ENCODE data around the gene DNAH2. TPM values are rescaled to one million over a fixed set of nuclear protein-coding genes. Genes with fewer than 3 reads are reported as not detected.
A peak's percentile ranks its signal among the peaks of the same experiment; 100 is the strongest.
"Not testable (repeated sequence)": the region's sequence is repeated elsewhere in the genome, so short reads cannot be mapped to it uniquely, and the experiment has no call there.

DNAH2 gene
- total and polyA plus RNA-seq, 9 of the 15 experiments (the other 6 are each of a cell fraction or from before 2014, with no cell fraction given): 0.03 TPM; not detected in 8

GRCh38 chr17:7809791-7810343, 92.3 kb downstream of the DNAH2 start:
- H3K9me3 ChIP-seq (replicated peaks; ENCODE audit: control insufficient read depth, insufficient read depth, low read depth, low read length); H3K4me1 ChIP-seq (replicated peaks in 1 of 2; ENCODE audit: control insufficient read depth in 2 of 2, insufficient read depth in 2 of 2, low read length in 2 of 2); CTCF ChIA-PET (ENCODE audit: low intra/inter-chr PET ratio); FAIRE-seq; DNase-seq (ENCODE audit: extremely low read depth in 1 of 4, low spot score in 3 of 4); H4K20me1 ChIP-seq (replicated peaks; ENCODE audit: control insufficient read depth, insufficient read depth, low read length); in situ Hi-C loops (cut with MboI); H2AFZ ChIP-seq (ENCODE audit: low read depth, low read length); H3K27ac ChIP-seq (ENCODE audit: extremely low read depth, low read depth, low read length); H3K9ac ChIP-seq (ENCODE audit: insufficient read depth in 1 of 2, low read depth in 2 of 2, low read length in 2 of 2); intact Hi-C loops (cut with micrococcal nuclease); H3K9me1 ChIP-seq (ENCODE audit: control insufficient read depth, insufficient read depth, low read length); H3K79me2 ChIP-seq (ENCODE audit: control insufficient read depth, insufficient read depth, low read length); H3K4me2 ChIP-seq (ENCODE audit: insufficient read depth, low read length); H3K4me3 ChIP-seq; ATAC-seq; H3K36me3 ChIP-seq (ENCODE audit: control insufficient read depth, insufficient read depth, low read length); BruUV-seq (replicated peaks): not testable (repeated sequence)
- peaks cover 5 to 28% of the 10 kb centered on the region in 2 experiments; a peak in 4 of 5 replicates for H3K27me3 ChIP-seq (ENCODE audit: control insufficient read depth in 2 of 2, insufficient read depth in 2 of 2, low read length in 2 of 2)
- POLR2A ChIA-PET: interaction anchor here (0.6 kb wide), 1 partner anchor 177 kb away, joined by 3 read pairs; no protein-coding TSS in a partner anchor
- WGBS (ENCODE audit: insufficient coverage, low coverage, missing lambda C conversion rate): 0% methylated on average over 2 of the region's 9 CpGs
- peak; percentile 62 for TF ChIP-seq ZNF121 (CRISPR knock-in tag; conservative IDR thresholded peaks at IDR 0.05)

DNA sequence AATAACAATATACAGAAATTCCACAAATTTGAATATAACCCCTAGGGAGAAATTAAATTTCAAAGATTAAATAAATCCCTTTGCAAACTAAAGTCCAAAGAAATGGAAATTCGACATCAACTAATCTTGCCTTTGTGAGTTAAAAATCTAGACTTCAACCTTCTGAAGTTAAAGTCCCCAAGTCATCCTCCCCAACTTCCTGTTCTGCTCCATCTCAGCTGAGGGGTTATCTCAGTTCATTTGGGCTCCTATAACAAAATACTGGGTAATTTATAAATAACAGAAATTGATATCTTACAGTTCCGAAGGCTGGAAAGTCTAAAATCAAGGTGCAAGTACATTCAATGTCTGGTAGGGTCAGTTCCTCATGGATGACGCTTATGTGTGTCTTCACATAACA, 93.7 kb downstream of the DNAH2 start:
- ATAC-seq (no peak), FAIRE-seq (no peak), DNase-seq (ENCODE audit: extremely low read depth in 1 of 4, low spot score in 3 of 4) (no peak)
- H2AFZ ChIP-seq (ENCODE audit: low read depth, low read length): no peak overlapping the region
- no peaks in the 10 kb centered on the region for H3K9me1 ChIP-seq (ENCODE audit: control insufficient read depth, insufficient read depth, low read length)
- no TSS peak for BruUV-seq (replicated peaks)
- H3K4me3 ChIP-seq: no peak overlapping the region
- H3K4me2 ChIP-seq (ENCODE audit: insufficient read depth, low read length): no peak overlapping the region
- H3K4me1 ChIP-seq (replicated peaks in 1 of 2; ENCODE audit: control insufficient read depth in 2 of 2, insufficient read depth in 2 of 2, low read length in 2 of 2): no peaks in the 10 kb centered on the region; a peak in 1 of 5 replicates
- H3K27ac ChIP-seq (ENCODE audit: extremely low read depth, low read depth, low read length): no peak overlapping the region
- no peaks in the 10 kb centered on the region for H4K20me1 ChIP-seq (replicated peaks; ENCODE audit: control insufficient read depth, insufficient read depth, low read length)
- 5% methylated on average over 3 of the region's 3 CpGs for WGBS (ENCODE audit: insufficient coverage, low coverage, missing lambda C conversion rate)
- TF ChIP-seq POLR2A (conservative IDR thresholded peaks at IDR 0.05) (no peak), ETS2 (tag; IDR thresholded peaks at IDR 0.05; ENCODE audit: borderline replicate concordance, poor library complexity, severe bottlenecking) (no peak), SAFB2 (IDR thresholded peaks at IDR 0.05; ENCODE audit: borderline replicate concordance, low read depth, low read length, severe bottlenecking) (no peak), SMARCC2 (IDR thresholded peaks at IDR 0.05; ENCODE audit: low read depth) (no peak), HMGXB4 (CRISPR knock-in tag; IDR thresholded peaks at IDR 0.05) (no peak), ATF7 (IDR thresholded peaks at IDR 0.05) (no peak), ETV5 (CRISPR knock-in tag; IDR thresholded peaks at IDR 0.05; ENCODE audit: low read depth) (no peak)
- H3K9me3 ChIP-seq (replicated peaks; ENCODE audit: control insufficient read depth, insufficient read depth, low read depth, low read length): no peaks in the 10 kb centered on the region
- H3K36me3 ChIP-seq (ENCODE audit: control insufficient read depth, insufficient read depth, low read length): no peaks in the 10 kb centered on the region
- intact Hi-C loops (cut with micrococcal nuclease): no loop called here
- ChIA-PET CTCF (ENCODE audit: low intra/inter-chr PET ratio) (no interaction called here), POLR2A (no interaction called here)
- no peak overlapping the region for H3K9ac ChIP-seq (ENCODE audit: insufficient read depth in 1 of 2, low read depth in 2 of 2, low read length in 2 of 2)
- H3K27me3 ChIP-seq (ENCODE audit: control insufficient read depth in 2 of 2, insufficient read depth in 2 of 2, low read length in 2 of 2): peaks cover 8 to 28% of the 10 kb centered on the region in 2 experiments; a peak in 4 of 5 replicates
- in situ Hi-C loops (cut with MboI): no loop called here
- no peaks in the 10 kb centered on the region for H3K79me2 ChIP-seq (ENCODE audit: control insufficient read depth, insufficient read depth, low read length)

All from K562 (cell line).